COLO668 (cell line): Measurements from ENCODE around the gene TFDP1.
A peak's percentile ranks its signal among the peaks of the same experiment; 100 is the strongest.
"Not testable (repeated sequence)": the region's sequence is repeated elsewhere in the genome, so short reads cannot be mapped to it uniquely, and the experiment has no call there.

ENCODE experiments used
- DNase-seq: peaks from one replicate; lab custom pipeline; 2025; ENCODE audit not compliant: unreplicated experiment; lab: John Stamatoyannopoulos, UW

Gene TFDP1

GRCh38 chr13:113548778-113549621 lies 35.6 kb upstream of the TFDP1 start:
- DNase-seq = peak; percentile 87

GRCh38 chr13:113550453-113550852 lies 34.1 kb upstream of the TFDP1 start:
- DNase-seq = peak; percentile 76

- DNase-seq = peak; percentile 94
Observed at GRCh38 chr13:113551081-113552000, 33.2 kb upstream of the TFDP1 start.

- DNase-seq = no peak
Observed at GRCh38 chr13:113552079-113552478, 32.5 kb upstream of the TFDP1 start.

GRCh38 chr13:113552786-113553434 lies 31.6 kb upstream of the TFDP1 start:
- no peak for DNase-seq

- no peak for DNase-seq
Observed at GRCh38 chr13:113553511-113554332, 30.8 kb upstream of the TFDP1 start.

- DNase-seq = no peak
Observed at GRCh38 chr13:113554333-113554700, 30.2 kb upstream of the TFDP1 start.

- no peak for DNase-seq
Observed at GRCh38 chr13:113555141-113555540, 29.4 kb upstream of the TFDP1 start.

- DNase-seq = no peak
Observed at GRCh38 chr13:113557013-113557412, 27.5 kb upstream of the TFDP1 start.

GRCh38 chr13:113558461-113558860 lies 26.1 kb upstream of the TFDP1 start:
- DNase-seq = no peak

GRCh38 chr13:113559061-113559460 lies 25.5 kb upstream of the TFDP1 start:
- no peak for DNase-seq

- no peak for DNase-seq
Observed at GRCh38 chr13:113559901-113560644, 24.5 kb upstream of the TFDP1 start.

GRCh38 chr13:113560645-113561416 lies 23.7 kb upstream of the TFDP1 start:
- DNase-seq = no peak

- DNase-seq = no peak
Observed at GRCh38 chr13:113561417-113562084, 23.0 kb upstream of the TFDP1 start.

- peak; percentile 89 for DNase-seq
Observed at GRCh38 chr13:113562085-113562749, 22.3 kb upstream of the TFDP1 start.

GRCh38 chr13:113562844-113563243 lies 21.7 kb upstream of the TFDP1 start:
- no peak for DNase-seq

GRCh38 chr13:113563511-113563910 lies 21.0 kb upstream of the TFDP1 start:
- not testable (repeated sequence) for DNase-seq
